HEK293T (cell line): ENCODE measurements around the gene MAP3K21.

Source experiments
- ARNT ChIP-seq: fragments of 450-650 bp; IDR thresholded peaks from 2 replicates; pipeline ENCODE4 v1.6.1; 2017; ENCODE audit warnings: mild to moderate bottlenecking
- FOXA1 ChIP-seq: fragments of 450-650 bp; IDR thresholded peaks from 2 replicates; pipeline ENCODE4 v1.6.1; 2016; ENCODE audit warnings: mild to moderate bottlenecking
- FOXK2 ChIP-seq: fragments of 450-650 bp; IDR thresholded peaks from 2 replicates; pipeline ENCODE4 v1.6.1; 2016; ENCODE audit warnings: mild to moderate bottlenecking
- FOXM1 ChIP-seq: fragments of 450-650 bp; IDR thresholded peaks from 2 replicates; pipeline ENCODE4 v1.6.1; 2017; ENCODE audit warnings: mild to moderate bottlenecking, borderline replicate concordance
- HDGF ChIP-seq: fragments of 450-650 bp; IDR thresholded peaks from 2 replicates; pipeline ENCODE4 v1.6.1; 2017; ENCODE audit warnings: antibody characterized with exemption, borderline replicate concordance
- SP1 ChIP-seq: fragments of 450-650 bp; IDR thresholded peaks from 2 replicates; pipeline ENCODE4 v1.6.1; 2017
- SUZ12 ChIP-seq: fragments of 450-650 bp; IDR thresholded peaks from 2 replicates; pipeline ENCODE4 v1.6.1; 2016; ENCODE audit warnings: mild to moderate bottlenecking
- ZNF384 ChIP-seq: fragments of 450-650 bp; IDR thresholded peaks from 2 replicates; pipeline ENCODE4 v1.6.1; 2016

DNA sequence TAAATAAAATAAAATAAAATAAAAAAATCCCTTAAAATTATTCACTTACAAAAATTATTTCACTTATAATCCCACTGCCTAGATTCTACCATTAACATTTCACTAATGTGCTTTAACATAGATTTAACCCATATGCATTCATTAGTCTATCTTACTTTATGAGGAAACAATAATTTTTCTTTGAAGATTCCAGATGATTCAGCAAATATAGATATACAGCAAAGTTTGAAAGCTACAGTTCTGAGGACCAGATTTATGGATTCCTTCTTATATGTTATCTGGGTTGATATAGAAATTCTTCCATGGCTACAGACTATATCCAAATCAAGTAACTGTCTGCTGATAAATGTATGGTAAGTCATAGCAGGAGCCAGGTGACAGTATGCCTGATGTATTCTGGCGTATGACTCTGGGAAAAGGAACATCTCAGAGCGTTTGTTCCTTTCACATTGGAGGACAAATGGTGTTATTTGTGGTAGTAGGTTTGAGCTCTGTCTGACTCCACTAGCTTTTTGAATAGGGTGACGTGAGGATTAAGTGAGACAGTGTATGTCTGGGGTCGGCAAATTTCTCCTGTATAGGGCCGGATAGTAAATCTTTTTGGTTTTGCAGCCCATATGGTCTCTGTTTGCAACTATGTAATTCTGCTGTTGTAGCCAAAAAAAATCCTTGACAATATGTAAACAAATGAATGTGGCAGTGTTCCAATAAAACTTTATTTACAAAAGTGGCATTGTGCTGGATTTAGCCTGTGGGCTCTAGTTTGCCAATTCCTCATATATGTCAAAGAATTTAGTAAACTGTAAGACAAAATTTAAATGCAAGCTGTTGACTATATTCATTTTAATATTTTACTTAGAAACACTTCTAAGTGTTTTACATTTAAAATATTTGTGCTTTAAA, 9.3 kb downstream of the MAP3K21 start:
- no peak for TF ChIP-seq FOXM1
- TF ChIP-seq FOXK2, result no peak
- TF ChIP-seq SP1, result no peak
- TF ChIP-seq HDGF, result no peak
- TF ChIP-seq ZNF384, result no peak
- TF ChIP-seq SUZ12, result no peak
- TF ChIP-seq ARNT, result no peak
- TF ChIP-seq FOXA1, result no peak
